ENCODE measurements around the gene KIF16B. TPM values are rescaled to one million over a fixed set of nuclear protein-coding genes. Genes with fewer than 3 reads are reported as not detected.
"Not testable (repeated sequence)": the region's sequence is repeated elsewhere in the genome, so short reads cannot be mapped to it uniquely, and the experiment has no call there.

The KIF16B gene
- total and polyA plus RNA-seq, 2 of the 13 experiments (the other 11 are each of a cell fraction or from before 2014, with no cell fraction given) = 6.9 to 18.0 TPM

- Histone ChIP-seq H2AFZ (ENCODE audit: low read length) (no peak overlapping the region), H3K4me3 (replicated peaks in 1 of 3; ENCODE audit: insufficient read depth in 1 of 3, low read depth in 2 of 3, low read length in 3 of 3) (no peak overlapping the region), H4K20me1 (ENCODE audit: insufficient read depth, low read length) (no peaks in the 10 kb centered on the region), H3K4me1 (ENCODE audit: insufficient read depth, low read length) (no peaks in the 10 kb centered on the region), H3K27me3 (ENCODE audit: control insufficient read depth in 1 of 2, insufficient read depth in 2 of 2, low read length in 2 of 2) (peaks cover 0 to 8% of the 10 kb centered on the region in 2 experiments; a peak in 1 of 5 replicates), H3K9me3 (ENCODE audit: low read length) (no peaks in the 10 kb centered on the region), H3K27ac (ENCODE audit: extremely low read length, insufficient read depth, low read length) (no peak overlapping the region), H3K4me2 (ENCODE audit: low read depth, low read length) (no peak overlapping the region), H3K9ac (ENCODE audit: insufficient read depth, low read depth, low read length) (no peak overlapping the region), H3K36me3 (replicated peaks in 1 of 2; ENCODE audit: control insufficient read depth in 1 of 2, insufficient read depth in 2 of 2, low read length in 2 of 2) (no peaks in the 10 kb centered on the region), H3K79me2 (ENCODE audit: insufficient read depth, low read length) (no peaks in the 10 kb centered on the region)
- POLR2A ChIA-PET = no interaction called here
- in situ Hi-C loops (cut with HindIII; ENCODE audit: extremely low pct_ligation_motif_present, low pct_unique_long_range_greater_than_20kb) (no loop called here), intact Hi-C loops (cut with micrococcal nuclease; ENCODE audit: unreplicated experiment) (no loop called here)
- BruUV-seq (replicated peaks) = no TSS peak
- no peak for ATAC-seq
- no peak for TF ChIP-seq ZNF251 (CRISPR knock-in tag; IDR thresholded peaks at IDR 0.05)
- no peak for TF ChIP-seq CREB3 (CRISPR knock-in tag; IDR thresholded peaks at IDR 0.05)
- CTCF ChIA-PET (ENCODE audit: low intra/inter-chr PET ratio, low total read pairs) = no interaction called here
- no peak for FAIRE-seq
- no peak for DNase-seq (ENCODE audit: low spot score)
- WGBS (ENCODE audit: low lambda C conversion rate) = 44% methylated on average over 7 of the region's 7 CpGs
These were observed 312.3 kb downstream of the KIF16B start for GRCh38 chr20:16260911-16261310.

GRCh38 chr20:16260133-16260532 lies 313.1 kb downstream of the KIF16B start:
- H3K36me3 ChIP-seq (replicated peaks in 1 of 2; ENCODE audit: control insufficient read depth in 1 of 2, insufficient read depth in 2 of 2, low read length in 2 of 2); in situ Hi-C loops (cut with HindIII; ENCODE audit: extremely low pct_ligation_motif_present, low pct_unique_long_range_greater_than_20kb); H3K79me2 ChIP-seq (ENCODE audit: insufficient read depth, low read length); H4K20me1 ChIP-seq (ENCODE audit: insufficient read depth, low read length); H3K4me1 ChIP-seq (ENCODE audit: insufficient read depth, low read length); H3K4me3 ChIP-seq (replicated peaks in 1 of 3; ENCODE audit: insufficient read depth in 1 of 3, low read depth in 2 of 3, low read length in 3 of 3); CTCF ChIA-PET (ENCODE audit: low intra/inter-chr PET ratio, low total read pairs); H3K27ac ChIP-seq (ENCODE audit: extremely low read length, insufficient read depth, low read length); H3K4me2 ChIP-seq (ENCODE audit: low read depth, low read length); DNase-seq (ENCODE audit: low spot score); FAIRE-seq; intact Hi-C loops (cut with micrococcal nuclease; ENCODE audit: unreplicated experiment); H3K9me3 ChIP-seq (ENCODE audit: low read length); POLR2A ChIA-PET; H2AFZ ChIP-seq (ENCODE audit: low read length); BruUV-seq (replicated peaks); H3K9ac ChIP-seq (ENCODE audit: insufficient read depth, low read depth, low read length); ATAC-seq: not testable (repeated sequence)
- H3K27me3 ChIP-seq (ENCODE audit: control insufficient read depth in 1 of 2, insufficient read depth in 2 of 2, low read length in 2 of 2) = peaks cover 0 to 12% of the 10 kb centered on the region in 2 experiments; a peak in 1 of 5 replicates
- WGBS (ENCODE audit: low lambda C conversion rate) = 27% methylated on average over 6 of the region's 12 CpGs
